Ectodermal cell (in vitro differentiated cells): ENCODE measurements around the gene ARHGEF28.

ENCODE experiments used
- H3K27ac ChIP-seq: 2 replicates; pipeline ENCODE4 v1.7.0; 2013; ENCODE audit warnings: mild to moderate bottlenecking, low read depth, low read length; ENCODE audit not compliant: insufficient read depth, poor library complexity, severe bottlenecking
- H3K27me3 ChIP-seq: 2 replicates; pipeline ENCODE4 v1.7.0; 2013; ENCODE audit warnings: mild to moderate bottlenecking, low read length; ENCODE audit not compliant: insufficient read depth, control insufficient read depth, poor library complexity, severe bottlenecking
- H3K36me3 ChIP-seq: one replicate; pipeline ENCODE4 v1.7.0; 2013; ENCODE audit warnings: low read length; ENCODE audit not compliant: control insufficient read depth, insufficient read depth
- H3K4me1 ChIP-seq: one replicate; pipeline ENCODE4 v1.7.0; 2013; ENCODE audit warnings: low read length; ENCODE audit not compliant: control insufficient read depth, insufficient read depth
- H3K4me3 ChIP-seq: 2 replicates; pipeline ENCODE4 v1.7.0; 2013; ENCODE audit warnings: low read depth, low read length, control low read depth; ENCODE audit not compliant: insufficient read depth
- H3K9me3 ChIP-seq: 2 replicates; pipeline ENCODE4 v1.7.0; 2013; ENCODE audit warnings: mild to moderate bottlenecking, low read length, moderate library complexity; ENCODE audit not compliant: control insufficient read depth
- WGBS, 2 experiments: methylation state at CpG; one replicate each; pipeline ENCODE4 v1.1.7; 2013; ENCODE audit warnings: missing lambda C conversion rate in 2 of 2; 5-methylcytosine and 5-hydroxymethylcytosine counted together

ARHGEF28 gene

DNA sequence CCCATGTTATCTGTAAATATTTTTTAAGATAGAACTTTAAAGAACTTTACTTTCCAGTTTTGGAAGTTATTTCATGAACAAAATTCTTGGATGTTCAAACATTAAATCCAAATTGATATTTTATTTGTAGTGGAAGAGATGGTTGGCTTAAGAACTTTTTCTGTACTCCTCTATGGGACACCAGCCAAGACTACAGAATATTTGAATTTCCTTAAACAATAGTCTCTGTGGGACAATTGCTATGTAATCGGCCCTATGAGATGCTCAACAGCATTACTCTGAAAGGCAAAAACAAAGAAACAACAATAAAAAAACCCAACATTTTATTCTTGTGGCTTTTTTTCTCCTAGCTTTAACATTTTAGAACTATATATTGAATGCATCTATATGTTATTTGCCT, 289.3 kb downstream of the ARHGEF28 start:
- no peak overlapping the region for H3K27ac ChIP-seq
- no peaks in the 10 kb centered on the region for H3K36me3 ChIP-seq
- no peak overlapping the region for H3K4me3 ChIP-seq
- H3K4me1 ChIP-seq = no peaks in the 10 kb centered on the region
- WGBS, 2 experiments = 80 to 92% methylated on average over 1 of the region's 1 CpG
- no peaks in the 10 kb centered on the region for H3K27me3 ChIP-seq
- no peaks in the 10 kb centered on the region for H3K9me3 ChIP-seq

- Histone ChIP-seq H3K4me3 (no peak overlapping the region), H3K27ac (no peak overlapping the region), H3K36me3 (no peaks in the 10 kb centered on the region), H3K27me3 (no peaks in the 10 kb centered on the region), H3K9me3 (no peaks in the 10 kb centered on the region), H3K4me1 (no peaks in the 10 kb centered on the region)
- WGBS, 2 experiments = 76 to 81% methylated on average over 3 of the region's 3 CpGs
Observed at GRCh38 chr5:73917433-73917832, 291.4 kb downstream of the ARHGEF28 start.

DNA sequence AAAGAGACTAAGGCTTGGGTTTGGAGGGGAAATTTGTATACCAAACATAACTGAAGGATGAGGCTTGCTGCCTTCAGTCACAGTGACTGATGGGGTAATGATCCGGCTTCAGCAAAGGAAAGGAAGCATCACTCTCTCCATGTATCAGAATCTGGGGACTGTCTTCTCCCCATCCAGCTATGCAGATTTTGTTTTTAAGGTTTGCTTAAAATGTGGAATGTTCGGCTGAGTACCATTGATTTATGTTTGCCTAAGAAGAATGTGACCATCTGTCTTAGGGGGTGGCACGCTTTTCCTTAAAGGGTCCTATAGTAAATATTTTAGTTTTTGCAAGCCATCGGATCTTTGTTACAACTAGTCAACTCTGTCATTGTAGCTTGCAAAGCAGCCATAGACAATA, 291.9 kb downstream of the ARHGEF28 start:
- no peaks in the 10 kb centered on the region for H3K4me1 ChIP-seq
- H3K27ac ChIP-seq = no peak overlapping the region
- H3K9me3 ChIP-seq = no peaks in the 10 kb centered on the region
- H3K27me3 ChIP-seq = no peaks in the 10 kb centered on the region
- 92 to 94% methylated on average over 3 to 4 of the region's 4 CpGs for WGBS, 2 experiments
- no peaks in the 10 kb centered on the region for H3K36me3 ChIP-seq
- no peak overlapping the region for H3K4me3 ChIP-seq

GRCh38 chr5:73918791-73919221, 292.8 kb downstream of the ARHGEF28 start:
- no peaks in the 10 kb centered on the region for H3K27me3 ChIP-seq
- 95 to 97% methylated on average over 6 of the region's 6 CpGs for WGBS, 2 experiments
- H3K9me3 ChIP-seq = no peaks in the 10 kb centered on the region
- no peaks in the 10 kb centered on the region for H3K36me3 ChIP-seq
- no peak overlapping the region for H3K27ac ChIP-seq
- no peaks in the 10 kb centered on the region for H3K4me1 ChIP-seq
- H3K4me3 ChIP-seq = no peak overlapping the region

GRCh38 chr5:73921741-73922140, 295.7 kb downstream of the ARHGEF28 start:
- H3K4me1 ChIP-seq = no peaks in the 10 kb centered on the region
- H3K27me3 ChIP-seq = no peaks in the 10 kb centered on the region
- H3K27ac ChIP-seq = no peak overlapping the region
- no peaks in the 10 kb centered on the region for H3K9me3 ChIP-seq
- no peaks in the 10 kb centered on the region for H3K36me3 ChIP-seq
- 89 to 96% methylated on average over 3 of the region's 3 CpGs for WGBS, 2 experiments
- H3K4me3 ChIP-seq = no peak overlapping the region

GRCh38 chr5:73922224-73922623, 296.2 kb downstream of the ARHGEF28 start:
- Histone ChIP-seq H3K4me1 (no peaks in the 10 kb centered on the region), H3K27me3 (no peaks in the 10 kb centered on the region), H3K9me3 (no peaks in the 10 kb centered on the region), H3K4me3 (no peak overlapping the region), H3K27ac (no peak overlapping the region), H3K36me3 (no peaks in the 10 kb centered on the region)
- WGBS, 2 experiments = 97 to 99% methylated on average over 3 of the region's 3 CpGs

- 93 to 94% methylated on average over 7 of the region's 7 CpGs for WGBS, 2 experiments
- H3K27ac ChIP-seq = no peak overlapping the region
- H3K4me1 ChIP-seq = no peaks in the 10 kb centered on the region
- no peak overlapping the region for H3K4me3 ChIP-seq
- H3K36me3 ChIP-seq = no peaks in the 10 kb centered on the region
- no peaks in the 10 kb centered on the region for H3K9me3 ChIP-seq
- no peaks in the 10 kb centered on the region for H3K27me3 ChIP-seq
Observed at GRCh38 chr5:73922875-73923557, 297.0 kb downstream of the ARHGEF28 start.

DNA sequence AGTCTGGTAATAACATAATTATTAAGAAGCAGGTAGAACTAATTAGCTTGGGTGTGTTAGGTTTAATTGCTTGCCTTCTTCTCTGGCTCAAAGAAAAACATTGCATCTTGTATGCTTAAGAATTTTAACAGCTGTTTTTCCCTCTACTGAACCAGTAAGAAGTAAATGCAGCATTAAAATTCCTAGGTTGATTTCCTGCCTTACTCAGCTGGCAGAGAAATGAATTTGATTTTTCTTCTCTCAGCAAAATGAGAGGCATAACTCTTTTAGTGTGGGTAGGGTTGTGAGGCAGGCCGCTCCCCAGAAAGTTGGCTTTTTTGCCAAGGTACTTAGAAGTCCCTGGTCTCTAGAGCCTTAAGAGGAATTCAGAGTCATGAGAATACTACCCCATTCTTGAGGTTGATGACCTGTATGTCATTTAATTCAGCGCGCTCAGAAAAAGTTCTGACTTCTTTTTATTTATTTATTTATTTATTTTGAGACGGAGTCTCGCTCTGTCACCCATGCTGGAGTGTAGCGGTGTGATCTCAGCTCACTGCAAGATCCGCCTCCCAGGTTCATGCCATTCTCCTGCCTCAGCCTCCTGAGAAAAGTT, 302.6 kb downstream of the ARHGEF28 start:
- Histone ChIP-seq H3K4me1 (no peaks in the 10 kb centered on the region), H3K27me3 (no peaks in the 10 kb centered on the region), H3K4me3 (no peak overlapping the region), H3K27ac (no peak overlapping the region), H3K36me3 (no peaks in the 10 kb centered on the region), H3K9me3 (no peaks in the 10 kb centered on the region)
- 94 to 97% methylated on average over 7 of the region's 7 CpGs for WGBS, 2 experiments

DNA sequence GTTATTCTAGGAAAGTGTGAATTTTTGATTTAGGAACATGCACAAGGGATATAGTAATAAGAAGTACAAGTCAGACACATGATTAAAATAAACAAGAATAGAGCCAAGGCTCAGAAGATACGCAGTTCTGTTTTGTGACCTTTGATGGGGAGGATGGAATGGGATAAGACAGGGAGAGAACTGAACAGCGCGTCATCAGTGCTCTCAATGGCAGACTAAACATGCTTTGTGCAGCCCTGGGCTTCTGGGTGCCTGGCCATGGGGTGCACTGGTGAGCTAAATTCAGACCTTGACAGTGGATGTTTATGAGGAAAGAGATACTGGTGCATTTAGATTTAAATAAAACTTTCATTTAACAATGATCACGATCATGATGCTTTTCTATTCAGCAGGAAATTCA, 309.7 kb downstream of the ARHGEF28 start:
- no peak overlapping the region for H3K4me3 ChIP-seq
- no peak overlapping the region for H3K27ac ChIP-seq
- H3K36me3 ChIP-seq = no peaks in the 10 kb centered on the region
- no peaks in the 10 kb centered on the region for H3K4me1 ChIP-seq
- no peaks in the 10 kb centered on the region for H3K9me3 ChIP-seq
- H3K27me3 ChIP-seq = no peaks in the 10 kb centered on the region
- WGBS, 2 experiments = 89 to 94% methylated on average over 4 of the region's 4 CpGs

DNA sequence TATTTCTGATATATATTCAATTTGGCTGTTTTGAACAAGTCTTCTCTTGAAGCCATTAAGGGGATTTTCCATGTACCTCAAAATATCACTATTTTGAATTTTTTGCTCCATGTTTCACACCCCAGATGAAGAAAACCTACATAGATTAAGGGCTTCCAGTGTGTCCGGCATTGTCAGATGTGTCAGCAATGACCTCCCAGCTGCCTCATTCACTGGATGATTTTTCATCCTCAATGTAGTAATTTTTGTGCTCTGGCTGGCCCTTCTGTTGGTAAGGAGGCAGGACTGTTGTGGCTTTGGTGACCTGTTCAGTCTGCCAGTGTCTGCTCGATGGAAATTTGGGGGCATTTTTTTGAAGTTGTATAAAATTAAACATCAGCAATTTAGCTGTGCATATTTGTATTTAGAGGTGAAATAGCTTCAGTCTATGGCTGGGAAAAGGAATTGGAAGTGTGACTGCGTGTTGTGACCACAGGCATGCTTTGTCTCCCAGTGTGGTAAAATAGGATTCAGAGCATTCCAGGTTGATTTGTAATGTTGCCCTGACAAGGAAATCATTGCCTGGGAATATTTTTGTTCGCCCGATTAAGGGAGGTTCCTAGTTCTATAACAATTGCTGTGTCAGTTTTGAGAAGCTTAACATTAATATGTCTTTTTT, 312.4 kb downstream of the ARHGEF28 start:
- no peaks in the 10 kb centered on the region for H3K27me3 ChIP-seq
- no peaks in the 10 kb centered on the region for H3K4me1 ChIP-seq
- H3K36me3 ChIP-seq = no peaks in the 10 kb centered on the region
- 96 to 97% methylated on average over 5 of the region's 5 CpGs for WGBS, 2 experiments
- no peaks in the 10 kb centered on the region for H3K9me3 ChIP-seq
- H3K27ac ChIP-seq = no peak overlapping the region
- no peak overlapping the region for H3K4me3 ChIP-seq
